ENCODE results near the gene HDAC9.

- TF ChIP-seq CTCF (IDR thresholded peaks at IDR 0.05) (peak; percentile 24 to 26), POLR2A (IDR thresholded peaks at IDR 0.05) (no peak)
These were observed 95.3 kb downstream of the HDAC9 start for GRCh38 chr7:18590744-18591340.
